ENCODE results near the gene PLXDC1. TPM values are rescaled to one million over a fixed set of nuclear protein-coding genes. Genes with fewer than 3 reads are reported as not detected.

PLXDC1 gene
- polyA plus RNA-seq, 2 donors = 4.7 to 6.0 TPM

GRCh38 chr17:39082482-39082881, 69.0 kb downstream of the PLXDC1 start:
- Histone ChIP-seq H3K4me1 (ENCODE audit: control insufficient read depth in 2 of 2, insufficient read depth in 2 of 2, low read length in 1 of 2) (peaks cover 0 to 2% of the 10 kb centered on the region in 2 donors), H3K9me3 (ENCODE audit: control insufficient read depth in 2 of 2, insufficient read depth in 1 of 2, low read depth in 1 of 2, low read length in 1 of 2) (no peaks in the 10 kb centered on the region), H3K27me3 (ENCODE audit: control insufficient read depth in 1 of 2, insufficient read depth in 2 of 2, low read length in 2 of 2) (no peaks in the 10 kb centered on the region), H3K4me3 (ENCODE audit: low read depth in 1 of 2, low read length in 2 of 2) (no peak overlapping the region), H3K27ac (ENCODE audit: low read depth in 2 of 2, low read length in 1 of 2) (no peak overlapping the region), H3K36me3 (ENCODE audit: control insufficient read depth in 2 of 2, insufficient read depth in 2 of 2, low read length in 1 of 2) (peaks cover 2 to 3% of the 10 kb centered on the region in 2 donors)
- 56 to 62% methylated on average over 1 of the region's 1 CpG for WGBS, 2 donors

- H3K27ac ChIP-seq (ENCODE audit: low read depth in 2 of 2, low read length in 1 of 2) = peak overlapping the region in 1 of 2 donors; percentile 61
- 86 to 93% methylated on average over 1 of the region's 1 CpG for WGBS, 2 donors
- H3K4me3 ChIP-seq (ENCODE audit: low read depth in 1 of 2, low read length in 2 of 2) = no peak overlapping the region
- no peaks in the 10 kb centered on the region for H3K27me3 ChIP-seq (ENCODE audit: control insufficient read depth in 1 of 2, insufficient read depth in 2 of 2, low read length in 2 of 2)
- peaks cover 0 to 3% of the 10 kb centered on the region in 2 donors for H3K36me3 ChIP-seq (ENCODE audit: control insufficient read depth in 2 of 2, insufficient read depth in 2 of 2, low read length in 1 of 2)
- no peaks in the 10 kb centered on the region for H3K9me3 ChIP-seq (ENCODE audit: control insufficient read depth in 2 of 2, insufficient read depth in 1 of 2, low read depth in 1 of 2, low read length in 1 of 2)
- H3K4me1 ChIP-seq (ENCODE audit: control insufficient read depth in 2 of 2, insufficient read depth in 2 of 2, low read length in 1 of 2) = peaks cover 0 to 2% of the 10 kb centered on the region in 2 donors
Measured at GRCh38 chr17:39081851-39082250, 69.6 kb downstream of the PLXDC1 start.

GRCh38 chr17:39080421-39081078, 70.9 kb downstream of the PLXDC1 start:
- WGBS, 2 donors = 60 to 64% methylated on average over 6 of the region's 6 CpGs

GRCh38 chr17:39079836-39080235, 71.6 kb downstream of the PLXDC1 start:
- Histone ChIP-seq H3K9me3 (ENCODE audit: control insufficient read depth in 2 of 2, insufficient read depth in 1 of 2, low read depth in 1 of 2, low read length in 1 of 2) (no peaks in the 10 kb centered on the region), H3K4me1 (ENCODE audit: control insufficient read depth in 2 of 2, insufficient read depth in 2 of 2, low read length in 1 of 2) (no peaks in the 10 kb centered on the region), H3K27ac (ENCODE audit: low read depth in 2 of 2, low read length in 1 of 2) (peak overlapping the region in 1 of 2 donors; percentile 18), H3K36me3 (ENCODE audit: control insufficient read depth in 2 of 2, insufficient read depth in 2 of 2, low read length in 1 of 2) (peaks cover 0 to 3% of the 10 kb centered on the region in 2 donors), H3K27me3 (ENCODE audit: control insufficient read depth in 1 of 2, insufficient read depth in 2 of 2, low read length in 2 of 2) (no peaks in the 10 kb centered on the region), H3K4me3 (ENCODE audit: low read depth in 1 of 2, low read length in 2 of 2) (no peak overlapping the region)
- 63 to 71% methylated on average over 1 of the region's 1 CpG for WGBS, 2 donors

More at GRCh38 chr17:39080421-39081078, 70.9 kb downstream of the PLXDC1 start:
- Histone ChIP-seq H3K27me3 (ENCODE audit: control insufficient read depth in 1 of 2, insufficient read depth in 2 of 2, low read length in 2 of 2) (no peaks in the 10 kb centered on the region), H3K36me3 (ENCODE audit: control insufficient read depth in 2 of 2, insufficient read depth in 2 of 2, low read length in 1 of 2) (peaks cover 0 to 3% of the 10 kb centered on the region in 2 donors), H3K4me1 (ENCODE audit: control insufficient read depth in 2 of 2, insufficient read depth in 2 of 2, low read length in 1 of 2) (peaks cover 0 to 2% of the 10 kb centered on the region in 2 donors), H3K9me3 (ENCODE audit: control insufficient read depth in 2 of 2, insufficient read depth in 1 of 2, low read depth in 1 of 2, low read length in 1 of 2) (no peaks in the 10 kb centered on the region), H3K27ac (ENCODE audit: low read depth in 2 of 2, low read length in 1 of 2) (no peak overlapping the region), H3K4me3 (ENCODE audit: low read depth in 1 of 2, low read length in 2 of 2) (no peak overlapping the region)

- H3K27me3 ChIP-seq (ENCODE audit: control insufficient read depth in 1 of 2, insufficient read depth in 2 of 2, low read length in 2 of 2) = no peaks in the 10 kb centered on the region
- no peaks in the 10 kb centered on the region for H3K9me3 ChIP-seq (ENCODE audit: control insufficient read depth in 2 of 2, insufficient read depth in 1 of 2, low read depth in 1 of 2, low read length in 1 of 2)
- H3K27ac ChIP-seq (ENCODE audit: low read depth in 2 of 2, low read length in 1 of 2) = no peak overlapping the region
- 66 to 73% methylated on average over 5 of the region's 5 CpGs for whole genome bisulfite sequencing, 2 donors
- H3K4me1 ChIP-seq (ENCODE audit: control insufficient read depth in 2 of 2, insufficient read depth in 2 of 2, low read length in 1 of 2) = peaks cover 0 to 3% of the 10 kb centered on the region in 2 donors
- H3K36me3 ChIP-seq (ENCODE audit: control insufficient read depth in 2 of 2, insufficient read depth in 2 of 2, low read length in 1 of 2) = peaks cover 0 to 3% of the 10 kb centered on the region in 2 donors
- no peak overlapping the region for H3K4me3 ChIP-seq (ENCODE audit: low read depth in 1 of 2, low read length in 2 of 2)
Measured at GRCh38 chr17:39077866-39078265, 73.6 kb downstream of the PLXDC1 start.

GRCh38 chr17:39077252-39077651, 74.2 kb downstream of the PLXDC1 start:
- Histone ChIP-seq H3K4me1 (ENCODE audit: control insufficient read depth in 2 of 2, insufficient read depth in 2 of 2, low read length in 1 of 2) (peaks cover 0 to 3% of the 10 kb centered on the region in 2 donors), H3K9me3 (ENCODE audit: control insufficient read depth in 2 of 2, insufficient read depth in 1 of 2, low read depth in 1 of 2, low read length in 1 of 2) (no peaks in the 10 kb centered on the region)

GRCh38 chr17:39074676-39075075, 76.8 kb downstream of the PLXDC1 start:
- no peak overlapping the region for H3K4me3 ChIP-seq (ENCODE audit: low read depth in 1 of 2, low read length in 2 of 2)
- 67% methylated on average over 2 of the region's 2 CpGs for WGBS, 2 donors
- H3K4me1 ChIP-seq (ENCODE audit: control insufficient read depth in 2 of 2, insufficient read depth in 2 of 2, low read length in 1 of 2) = peaks cover 0 to 3% of the 10 kb centered on the region in 2 donors
- no peaks in the 10 kb centered on the region for H3K9me3 ChIP-seq (ENCODE audit: control insufficient read depth in 2 of 2, insufficient read depth in 1 of 2, low read depth in 1 of 2, low read length in 1 of 2)
- H3K27me3 ChIP-seq (ENCODE audit: control insufficient read depth in 1 of 2, insufficient read depth in 2 of 2, low read length in 2 of 2) = no peaks in the 10 kb centered on the region
- H3K36me3 ChIP-seq (ENCODE audit: control insufficient read depth in 2 of 2, insufficient read depth in 2 of 2, low read length in 1 of 2) = peaks cover 0 to 3% of the 10 kb centered on the region in 2 donors
- H3K27ac ChIP-seq (ENCODE audit: low read depth in 2 of 2, low read length in 1 of 2) = no peak overlapping the region

More at GRCh38 chr17:39077252-39077651, 74.2 kb downstream of the PLXDC1 start:
- H3K27ac ChIP-seq (ENCODE audit: low read depth in 2 of 2, low read length in 1 of 2) = no peak overlapping the region
- H3K4me3 ChIP-seq (ENCODE audit: low read depth in 1 of 2, low read length in 2 of 2) = no peak overlapping the region
- no peaks in the 10 kb centered on the region for H3K27me3 ChIP-seq (ENCODE audit: control insufficient read depth in 1 of 2, insufficient read depth in 2 of 2, low read length in 2 of 2)
- WGBS, 2 donors = 87 to 88% methylated on average over 4 of the region's 4 CpGs
- H3K36me3 ChIP-seq (ENCODE audit: control insufficient read depth in 2 of 2, insufficient read depth in 2 of 2, low read length in 1 of 2) = peaks cover 0 to 3% of the 10 kb centered on the region in 2 donors

- peaks cover 0 to 3% of the 10 kb centered on the region in 2 donors for H3K36me3 ChIP-seq (ENCODE audit: control insufficient read depth in 2 of 2, insufficient read depth in 2 of 2, low read length in 1 of 2)
- peaks cover 0 to 3% of the 10 kb centered on the region in 2 donors for H3K4me1 ChIP-seq (ENCODE audit: control insufficient read depth in 2 of 2, insufficient read depth in 2 of 2, low read length in 1 of 2)
- H3K4me3 ChIP-seq (ENCODE audit: low read depth in 1 of 2, low read length in 2 of 2) = no peak overlapping the region
- H3K27ac ChIP-seq (ENCODE audit: low read depth in 2 of 2, low read length in 1 of 2) = peak overlapping the region in 1 of 2 donors; percentile 33
- H3K27me3 ChIP-seq (ENCODE audit: control insufficient read depth in 1 of 2, insufficient read depth in 2 of 2, low read length in 2 of 2) = no peaks in the 10 kb centered on the region
- no peaks in the 10 kb centered on the region for H3K9me3 ChIP-seq (ENCODE audit: control insufficient read depth in 2 of 2, insufficient read depth in 1 of 2, low read depth in 1 of 2, low read length in 1 of 2)
- 42 to 62% methylated on average over 1 of the region's 1 CpG for WGBS, 2 donors
Measured at GRCh38 chr17:39073916-39074315, 77.5 kb downstream of the PLXDC1 start.

- 77 to 84% methylated on average over 3 of the region's 3 CpGs for WGBS, 2 donors
- H3K4me3 ChIP-seq (ENCODE audit: low read depth in 1 of 2, low read length in 2 of 2) = no peak overlapping the region
- H3K4me1 ChIP-seq (ENCODE audit: control insufficient read depth in 2 of 2, insufficient read depth in 2 of 2, low read length in 1 of 2) = peaks cover 0 to 3% of the 10 kb centered on the region in 2 donors
- H3K36me3 ChIP-seq (ENCODE audit: control insufficient read depth in 2 of 2, insufficient read depth in 2 of 2, low read length in 1 of 2) = peaks cover 0 to 3% of the 10 kb centered on the region in 2 donors
- no peak overlapping the region for H3K27ac ChIP-seq (ENCODE audit: low read depth in 2 of 2, low read length in 1 of 2)
- H3K27me3 ChIP-seq (ENCODE audit: control insufficient read depth in 1 of 2, insufficient read depth in 2 of 2, low read length in 2 of 2) = no peaks in the 10 kb centered on the region
- H3K9me3 ChIP-seq (ENCODE audit: control insufficient read depth in 2 of 2, insufficient read depth in 1 of 2, low read depth in 1 of 2, low read length in 1 of 2) = no peaks in the 10 kb centered on the region
Measured at GRCh38 chr17:39073353-39073752, 78.1 kb downstream of the PLXDC1 start.

GRCh38 chr17:39071573-39071972, 79.9 kb downstream of the PLXDC1 start:
- no peak overlapping the region for H3K27ac ChIP-seq (ENCODE audit: low read depth in 2 of 2, low read length in 1 of 2)
- H3K4me3 ChIP-seq (ENCODE audit: low read depth in 1 of 2, low read length in 2 of 2) = no peak overlapping the region
- WGBS, 2 donors = 61 to 75% methylated on average over 4 of the region's 4 CpGs

More at GRCh38 chr17:39071573-39071972, 79.9 kb downstream of the PLXDC1 start:
- H3K27me3 ChIP-seq (ENCODE audit: control insufficient read depth in 1 of 2, insufficient read depth in 2 of 2, low read length in 2 of 2) = no peaks in the 10 kb centered on the region
- peaks cover 0 to 3% of the 10 kb centered on the region in 2 donors for H3K4me1 ChIP-seq (ENCODE audit: control insufficient read depth in 2 of 2, insufficient read depth in 2 of 2, low read length in 1 of 2)
- H3K9me3 ChIP-seq (ENCODE audit: control insufficient read depth in 2 of 2, insufficient read depth in 1 of 2, low read depth in 1 of 2, low read length in 1 of 2) = no peaks in the 10 kb centered on the region
- no peaks in the 10 kb centered on the region for H3K36me3 ChIP-seq (ENCODE audit: control insufficient read depth in 2 of 2, insufficient read depth in 2 of 2, low read length in 1 of 2)
